Measurements from ENCODE around the gene PPP6R2.

DNA sequence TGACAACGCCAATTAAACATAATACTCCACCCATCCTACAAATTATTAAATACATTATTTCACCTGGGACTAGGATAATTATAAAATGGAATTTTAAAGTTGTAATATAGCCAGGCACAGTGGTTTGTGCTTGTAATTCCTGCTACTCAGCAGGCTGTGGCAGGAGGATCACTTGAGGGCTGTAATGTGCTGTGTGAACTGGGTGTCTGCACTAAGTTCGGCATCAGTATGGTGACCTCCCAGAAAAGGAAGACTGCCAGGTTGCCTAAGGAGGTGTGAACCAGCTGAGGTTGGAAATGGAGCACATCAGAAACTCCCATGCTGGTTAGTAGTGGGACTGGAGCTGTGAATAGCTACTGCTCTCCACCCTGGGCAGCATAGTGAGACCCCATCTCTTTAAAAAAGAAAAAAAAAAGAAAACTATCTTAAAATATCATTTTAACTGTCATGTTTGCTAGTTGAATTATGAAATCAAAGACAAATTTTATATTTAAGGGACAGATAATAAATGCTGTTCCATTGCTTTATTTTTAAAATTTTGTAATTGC is 28.0 kb downstream of the PPP6R2 start:
- TF ChIP-seq, protein P1, sequence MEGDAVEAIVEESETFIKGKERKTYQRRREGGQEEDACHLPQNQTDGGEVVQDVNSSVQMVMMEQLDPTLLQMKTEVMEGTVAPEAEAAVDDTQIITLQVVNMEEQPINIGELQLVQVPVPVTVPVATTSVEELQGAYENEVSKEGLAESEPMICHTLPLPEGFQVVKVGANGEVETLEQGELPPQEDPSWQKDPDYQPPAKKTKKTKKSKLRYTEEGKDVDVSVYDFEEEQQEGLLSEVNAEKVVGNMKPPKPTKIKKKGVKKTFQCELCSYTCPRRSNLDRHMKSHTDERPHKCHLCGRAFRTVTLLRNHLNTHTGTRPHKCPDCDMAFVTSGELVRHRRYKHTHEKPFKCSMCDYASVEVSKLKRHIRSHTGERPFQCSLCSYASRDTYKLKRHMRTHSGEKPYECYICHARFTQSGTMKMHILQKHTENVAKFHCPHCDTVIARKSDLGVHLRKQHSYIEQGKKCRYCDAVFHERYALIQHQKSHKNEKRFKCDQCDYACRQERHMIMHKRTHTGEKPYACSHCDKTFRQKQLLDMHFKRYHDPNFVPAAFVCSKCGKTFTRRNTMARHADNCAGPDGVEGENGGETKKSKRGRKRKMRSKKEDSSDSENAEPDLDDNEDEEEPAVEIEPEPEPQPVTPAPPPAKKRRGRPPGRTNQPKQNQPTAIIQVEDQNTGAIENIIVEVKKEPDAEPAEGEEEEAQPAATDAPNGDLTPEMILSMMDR (IDR thresholded peaks at IDR 0.05 in 2 of 3, conservative IDR thresholded peaks at IDR 0.05 in 1 of 3; ENCODE audit: borderline replicate concordance in 1 of 3, insufficient read depth in 1 of 3, low read depth in 2 of 3, low read length in 2 of 3) = no peak
- TF ChIP-seq YY1 (IDR thresholded peaks at IDR 0.05; ENCODE audit: extremely low read depth, insufficient replicate concordance, low read depth, low read length) (no peak), EZH2 (IDR thresholded peaks at IDR 0.05) (no peak), POLR2A (IDR thresholded peaks at IDR 0.05; ENCODE audit: borderline replicate concordance, extremely low read depth, insufficient read depth, insufficient read length) (no peak), RAD21 (IDR thresholded peaks at IDR 0.05; ENCODE audit: low read depth) (no peak), POLR2AphosphoS5 (IDR thresholded peaks at IDR 0.05; ENCODE audit: low read depth, low read length) (no peak), SRF (IDR thresholded peaks at IDR 0.05; ENCODE audit: low read depth) (no peak)
- TF ChIP-seq, protein P2, sequence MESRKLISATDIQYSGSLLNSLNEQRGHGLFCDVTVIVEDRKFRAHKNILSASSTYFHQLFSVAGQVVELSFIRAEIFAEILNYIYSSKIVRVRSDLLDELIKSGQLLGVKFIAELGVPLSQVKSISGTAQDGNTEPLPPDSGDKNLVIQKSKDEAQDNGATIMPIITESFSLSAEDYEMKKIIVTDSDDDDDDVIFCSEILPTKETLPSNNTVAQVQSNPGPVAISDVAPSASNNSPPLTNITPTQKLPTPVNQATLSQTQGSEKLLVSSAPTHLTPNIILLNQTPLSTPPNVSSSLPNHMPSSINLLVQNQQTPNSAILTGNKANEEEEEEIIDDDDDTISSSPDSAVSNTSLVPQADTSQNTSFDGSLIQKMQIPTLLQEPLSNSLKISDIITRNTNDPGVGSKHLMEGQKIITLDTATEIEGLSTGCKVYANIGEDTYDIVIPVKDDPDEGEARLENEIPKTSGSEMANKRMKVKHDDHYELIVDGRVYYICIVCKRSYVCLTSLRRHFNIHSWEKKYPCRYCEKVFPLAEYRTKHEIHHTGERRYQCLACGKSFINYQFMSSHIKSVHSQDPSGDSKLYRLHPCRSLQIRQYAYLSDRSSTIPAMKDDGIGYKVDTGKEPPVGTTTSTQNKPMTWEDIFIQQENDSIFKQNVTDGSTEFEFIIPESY (IDR thresholded peaks at IDR 0.05; ENCODE audit: extremely low read depth, insufficient replicate concordance, low read length) = no peak
- TF ChIP-seq, protein P3, sequence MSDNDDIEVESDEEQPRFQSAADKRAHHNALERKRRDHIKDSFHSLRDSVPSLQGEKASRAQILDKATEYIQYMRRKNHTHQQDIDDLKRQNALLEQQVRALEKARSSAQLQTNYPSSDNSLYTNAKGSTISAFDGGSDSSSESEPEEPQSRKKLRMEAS (IDR thresholded peaks at IDR 0.05) = no peak
- TF ChIP-seq, protein P4, sequence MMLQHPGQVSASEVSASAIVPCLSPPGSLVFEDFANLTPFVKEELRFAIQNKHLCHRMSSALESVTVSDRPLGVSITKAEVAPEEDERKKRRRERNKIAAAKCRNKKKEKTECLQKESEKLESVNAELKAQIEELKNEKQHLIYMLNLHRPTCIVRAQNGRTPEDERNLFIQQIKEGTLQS (IDR thresholded peaks at IDR 0.05) = no peak
